ENCODE data around the gene TMEM176A. TPM values are rescaled to one million over a fixed set of nuclear protein-coding genes. Genes with fewer than 3 reads are reported as not detected.

TMEM176A gene
- total RNA-seq, result 19.9 TPM in 1 of 2 replicates, not detected in the other

DNA sequence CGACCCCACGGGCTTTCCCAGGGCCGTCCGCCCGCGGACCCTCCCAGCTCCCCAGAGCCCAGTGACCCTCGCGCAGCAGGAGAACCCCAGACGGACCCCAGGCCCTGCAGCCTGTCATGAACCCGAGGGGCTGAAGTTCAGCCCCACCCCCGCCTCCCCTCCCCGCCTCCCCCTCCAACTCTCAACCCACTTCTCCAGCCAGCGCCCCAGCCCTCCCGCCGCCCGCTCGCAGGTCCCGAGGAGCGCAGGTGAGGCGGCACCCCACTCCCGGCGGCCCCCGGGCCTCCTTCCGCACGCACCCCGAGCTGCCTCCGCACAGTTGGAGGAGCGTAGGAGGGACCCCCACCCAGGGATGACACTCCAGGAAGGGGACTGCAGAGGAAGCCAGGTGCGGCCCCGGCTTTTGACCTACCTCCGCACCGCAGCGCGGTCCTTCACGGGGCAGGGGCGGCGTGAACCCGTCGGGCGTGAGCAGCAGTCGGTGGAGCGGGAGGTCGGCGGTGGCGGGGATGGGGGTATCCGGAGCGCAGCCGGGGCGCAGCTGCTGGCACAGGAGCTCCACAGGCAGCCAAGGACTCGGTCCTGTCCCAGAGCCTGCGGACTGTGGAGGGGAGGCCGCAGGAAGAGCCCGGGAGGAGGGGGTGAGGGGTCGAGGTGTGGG is at the start of gene TMEM176A:
TSS of gene TMEM176A (plus strand) at position 189 of the 661 bp plus-strand sequence. CDS start 782 bp downstream, outside the sequence.

DNA sequence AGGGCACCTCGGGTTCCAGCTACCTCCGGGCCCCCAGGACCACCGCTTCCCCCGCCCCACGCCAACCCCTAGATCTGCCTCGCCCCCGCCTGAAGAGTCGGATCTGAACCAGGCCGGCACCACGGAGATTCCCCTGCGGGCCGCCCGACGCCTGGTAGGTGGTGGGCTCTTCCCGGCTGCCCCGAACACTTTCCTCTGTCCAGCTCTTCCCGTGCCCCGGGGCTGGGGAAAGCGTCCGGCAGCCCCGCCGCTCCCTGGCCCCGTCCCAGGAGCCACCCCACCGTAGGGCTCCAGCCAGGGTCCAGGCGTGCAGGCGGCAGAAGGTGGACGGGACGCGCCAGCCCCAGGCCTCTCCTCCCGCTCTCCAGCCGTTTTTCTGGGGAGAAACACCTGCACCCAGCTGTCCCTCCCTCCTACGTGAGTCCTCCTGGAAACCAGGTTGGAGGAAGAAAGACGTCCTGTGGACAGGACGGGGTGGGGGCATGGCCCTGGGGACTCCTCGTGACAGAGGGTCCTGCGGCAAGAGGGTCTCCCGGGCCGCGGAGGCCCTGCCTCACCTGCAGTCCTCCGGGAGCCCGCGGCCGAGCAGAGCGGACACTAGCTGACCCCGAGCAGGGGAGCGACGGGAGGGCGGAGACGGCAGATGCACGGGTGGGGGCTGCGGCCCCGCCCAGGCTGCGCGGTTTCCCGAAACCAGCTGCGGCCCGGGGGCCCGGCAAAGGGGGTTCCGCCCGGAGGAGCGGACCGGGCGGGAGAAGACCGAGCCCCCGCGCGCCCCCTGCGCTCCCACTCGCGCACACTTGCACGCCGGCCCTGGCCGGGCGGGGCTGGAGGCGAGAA is 608 bp upstream of the TMEM176A start, which contains the start of gene TMEM176B:
TSS of gene TMEM176B (minus strand) at position 624 of the 840 bp plus-strand sequence. CDS start 3,795 bp downstream, outside the sequence.

GRCh38 chr7:150852371-150852905 is 51.9 kb downstream of the TMEM176A start, which contains the start of gene AOC1:
AOC1 (plus strand) TSS chr7:150852517; CDS start chr7:150856471, 3,954 bp downstream.

Other genes starting within 250 kb of the TMEM176A start
- gene GIMAP4, start 233.4 kb upstream of the TMEM176A start, total RNA-seq, result 1.4 TPM in 1 of 2 replicates, not detected in the other
- 0.39 and 1.0 TPM in 2 replicates for gene GIMAP6, start 168.4 kb upstream of the TMEM176A start, total RNA-seq
- gene GIMAP2, start 115.1 kb upstream of the TMEM176A start, total RNA-seq, result 1.0 and 2.1 TPM in 2 replicates
- gene GIMAP1, start 84.2 kb upstream of the TMEM176A start, total RNA-seq, result under 0.01 TPM in 1 of 2 replicates, not detected in the other
- gene GIMAP5, start 63.4 kb upstream of the TMEM176A start, total RNA-seq, result 0.13 TPM in 1 of 2 replicates, not detected in the other
- 14.3 TPM in 1 of 2 replicates, not detected in the other for gene TMEM176B, start 405 bp upstream of the TMEM176A start, total RNA-seq
- gene AOC1, start 51.7 kb downstream of the TMEM176A start, total RNA-seq, result not detected in 2 replicates
- gene KCNH2, start 177.6 kb downstream of the TMEM176A start, total RNA-seq, result under 0.01 and 0.16 TPM in 2 replicates
- gene NOS3, start 190.2 kb downstream of the TMEM176A start, total RNA-seq, result 1.4 and 4.5 TPM in 2 replicates
- 0.13 and 0.64 TPM in 2 replicates for gene ATG9B, start 223.7 kb downstream of the TMEM176A start, total RNA-seq
- 17.0 and 45.3 TPM in 2 replicates for gene ABCB8, start 227.7 kb downstream of the TMEM176A start, total RNA-seq
- gene ASIC3, start 247.8 kb downstream of the TMEM176A start, total RNA-seq, result 0.13 and 0.96 TPM in 2 replicates

Data from epithelial cell of alveolus of lung (primary cell).